ENCODE data around the gene KCNK7. TPM values are rescaled to one million over a fixed set of nuclear protein-coding genes. Genes with fewer than 3 reads are reported as not detected.
A peak's percentile ranks its signal among the peaks of the same experiment; 100 is the strongest.

The KCNK7 gene
- total and polyA plus RNA-seq, 2 donors (not counting 3 experiments of a cell fraction or from before 2014, with no cell fraction given) = 0.17 to 0.60 TPM

- peak overlapping the region; percentile 88 for H3K4me2 ChIP-seq (ENCODE audit: insufficient read depth, low read length)
- no peak overlapping the region for H2AFZ ChIP-seq (ENCODE audit: low read depth, low read length)
- no peaks in the 10 kb centered on the region for H4K20me1 ChIP-seq (replicated peaks; ENCODE audit: control insufficient read depth, extremely low read depth, insufficient read depth, low read length)
- no peaks in the 10 kb centered on the region for H3K9me3 ChIP-seq (replicated peaks; ENCODE audit: control insufficient read depth, insufficient read depth, low read length)
- no peaks in the 10 kb centered on the region for H3K27me3 ChIP-seq (ENCODE audit: control insufficient read depth in 2 of 2, insufficient read depth in 2 of 2, low read length in 2 of 2)
- DNase-seq (ENCODE audit: low read depth, low spot score) (peak; percentile 18), FAIRE-seq (no peak)
- ChIA-PET CTCF (interaction anchor here (1.1 to 6.2 kb wide), 4 partner anchors 18 to 43 kb away, joined by 3 to 54 read pairs (median 5); partner anchors contain the start of genes KCNK7, SIPA1 and ZNRD2), POLR2A (interaction anchor here (1.2 kb wide), 1 partner anchor 9 kb away, joined by 4 read pairs; no protein-coding TSS in a partner anchor)
- no peaks in the 10 kb centered on the region for H3K9me1 ChIP-seq (replicated peaks; ENCODE audit: control insufficient read depth, extremely low read depth, insufficient read depth, low read length)
- peak overlapping the region; percentile 81 to 87 (median 81) for H3K4me3 ChIP-seq (replicated peaks in 1 of 3; ENCODE audit: insufficient read depth in 1 of 3, low read depth in 1 of 3, low read length in 3 of 3)
- peak overlapping the region; percentile 69 for H3K9ac ChIP-seq (replicated peaks; ENCODE audit: extremely low read depth, insufficient read depth, low read length)
- dilution Hi-C loops (cut with MboI; ENCODE audit: extremely low pct_ligation_motif_present, low sequenced_read_pairs) (no loop called here), intact Hi-C loops (cut with micrococcal nuclease) (no loop called here)
- H3K4me1 ChIP-seq (ENCODE audit: control insufficient read depth, extremely low read depth, insufficient read depth, low read length) = peaks cover 55% of the 10 kb centered on the region
- TF ChIP-seq FOS (IDR thresholded peaks at IDR 0.05; ENCODE audit: borderline replicate concordance, insufficient read depth, low read length) (no peak), JUN (IDR thresholded peaks at IDR 0.05; ENCODE audit: borderline replicate concordance, insufficient read depth, insufficient read length, low read depth) (no peak), MAX (IDR thresholded peaks at IDR 0.05; ENCODE audit: insufficient read depth, insufficient read length) (no peak)
- peaks cover 0 to 23% of the 10 kb centered on the region in 2 experiments for H3K36me3 ChIP-seq (ENCODE audit: control insufficient read depth in 2 of 2, extremely low read depth in 1 of 2, insufficient read depth in 2 of 2, low read length in 2 of 2)
- BruUV-seq (replicated peaks) = no TSS peak
- H3K27ac ChIP-seq (ENCODE audit: insufficient read depth, low read depth, low read length) = peak overlapping the region; percentile 88
- H3K79me2 ChIP-seq (ENCODE audit: control insufficient read depth, insufficient read depth, low read length) = peaks cover 74% of the 10 kb centered on the region
Measured at GRCh38 chr11:65613091-65613928, 17.7 kb upstream of the KCNK7 start.

GRCh38 chr11:65612691-65613090, 17.1 kb upstream of the KCNK7 start:
- peak overlapping the region; percentile 69 for H3K9ac ChIP-seq (replicated peaks; ENCODE audit: extremely low read depth, insufficient read depth, low read length)
- H3K4me2 ChIP-seq (ENCODE audit: insufficient read depth, low read length) = peak overlapping the region; percentile 88
- peak overlapping the region; percentile 81 to 87 (median 81) for H3K4me3 ChIP-seq (replicated peaks in 1 of 3; ENCODE audit: insufficient read depth in 1 of 3, low read depth in 1 of 3, low read length in 3 of 3)
- H3K9me3 ChIP-seq (replicated peaks; ENCODE audit: control insufficient read depth, insufficient read depth, low read length) = no peaks in the 10 kb centered on the region
- peaks cover 57% of the 10 kb centered on the region for H3K4me1 ChIP-seq (ENCODE audit: control insufficient read depth, extremely low read depth, insufficient read depth, low read length)
- no peak overlapping the region for H2AFZ ChIP-seq (ENCODE audit: low read depth, low read length)
- CTCF ChIA-PET = interaction anchor here (1.6 to 6.2 kb wide), 3 partner anchors 18 to 25 kb away, joined by 5 to 54 read pairs (median 5); partner anchors contain the start of genes KCNK7 and SIPA1
- BruUV-seq (replicated peaks) = no TSS peak
- H3K27ac ChIP-seq (ENCODE audit: insufficient read depth, low read depth, low read length) = peak overlapping the region; percentile 85
- no peak for DNase-seq (ENCODE audit: low read depth, low spot score)
- no peaks in the 10 kb centered on the region for H3K27me3 ChIP-seq (ENCODE audit: control insufficient read depth in 2 of 2, insufficient read depth in 2 of 2, low read length in 2 of 2)
- dilution Hi-C loops (cut with MboI; ENCODE audit: extremely low pct_ligation_motif_present, low sequenced_read_pairs) = no loop called here
- peaks cover 1 to 23% of the 10 kb centered on the region in 2 experiments for H3K36me3 ChIP-seq (ENCODE audit: control insufficient read depth in 2 of 2, extremely low read depth in 1 of 2, insufficient read depth in 2 of 2, low read length in 2 of 2)
- intact Hi-C loops (cut with micrococcal nuclease) = no loop called here
- FAIRE-seq = no peak
- H4K20me1 ChIP-seq (replicated peaks; ENCODE audit: control insufficient read depth, extremely low read depth, insufficient read depth, low read length) = no peaks in the 10 kb centered on the region
- POLR2A ChIA-PET = no interaction called here
- TF ChIP-seq MYC (IDR thresholded peaks at IDR 0.05; ENCODE audit: low read depth, low read length) (no peak), POLR2AphosphoS5 (IDR thresholded peaks at IDR 0.05; ENCODE audit: insufficient read depth, low read depth, low read length) (no peak), GATA2 (IDR thresholded peaks at IDR 0.05; ENCODE audit: insufficient read depth, insufficient read length, low read depth, low read length) (no peak)
- no peaks in the 10 kb centered on the region for H3K9me1 ChIP-seq (replicated peaks; ENCODE audit: control insufficient read depth, extremely low read depth, insufficient read depth, low read length)
- H3K79me2 ChIP-seq (ENCODE audit: control insufficient read depth, insufficient read depth, low read length) = peaks cover 79% of the 10 kb centered on the region

Measured in endothelial cell of umbilical vein (primary cell).